GM18867 (cell line): ENCODE results near the gene BORCS6.

Experiments
- ATAC-seq: cut with Tn5 transposase; IDR thresholded peaks from one replicate; pipeline ENCODE4 v1.9.1; 2021; ENCODE audit warnings: mild to moderate bottlenecking, moderate library complexity; ENCODE audit not compliant: unreplicated experiment

BORCS6 gene

GRCh38 chr17:8155996-8156245, 34.1 kb downstream of the BORCS6 start:
- ATAC-seq = no peak

- no peak for ATAC-seq
Measured at GRCh38 chr17:8155231-8155995, 34.6 kb downstream of the BORCS6 start.

DNA sequence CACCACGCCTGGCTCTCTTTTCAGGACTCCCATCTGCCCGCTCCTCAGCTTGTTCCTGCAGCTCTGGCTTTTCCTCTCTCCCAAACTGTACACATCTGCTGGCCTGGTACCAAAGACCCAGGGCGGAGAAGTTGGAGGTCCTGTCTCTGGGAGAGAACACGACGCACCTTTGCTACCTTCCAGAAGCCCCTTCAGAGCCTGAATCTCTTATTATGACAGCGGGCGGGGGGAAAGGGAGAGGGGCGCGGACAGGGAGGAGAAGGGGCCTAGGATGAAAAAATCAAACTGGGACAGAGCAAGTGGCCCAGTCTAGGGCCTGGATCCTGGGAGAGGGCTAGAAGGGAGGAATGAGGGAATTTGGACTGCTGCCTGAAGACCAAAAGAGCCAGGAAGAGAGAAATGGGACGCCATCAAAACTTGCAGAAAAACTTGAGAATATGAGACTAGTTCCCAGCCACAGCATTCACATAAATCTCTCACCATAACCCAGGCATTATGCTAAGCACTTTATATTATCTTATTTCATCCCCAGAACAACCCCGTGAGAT, 35.3 kb downstream of the BORCS6 start:
- no peak for ATAC-seq

DNA sequence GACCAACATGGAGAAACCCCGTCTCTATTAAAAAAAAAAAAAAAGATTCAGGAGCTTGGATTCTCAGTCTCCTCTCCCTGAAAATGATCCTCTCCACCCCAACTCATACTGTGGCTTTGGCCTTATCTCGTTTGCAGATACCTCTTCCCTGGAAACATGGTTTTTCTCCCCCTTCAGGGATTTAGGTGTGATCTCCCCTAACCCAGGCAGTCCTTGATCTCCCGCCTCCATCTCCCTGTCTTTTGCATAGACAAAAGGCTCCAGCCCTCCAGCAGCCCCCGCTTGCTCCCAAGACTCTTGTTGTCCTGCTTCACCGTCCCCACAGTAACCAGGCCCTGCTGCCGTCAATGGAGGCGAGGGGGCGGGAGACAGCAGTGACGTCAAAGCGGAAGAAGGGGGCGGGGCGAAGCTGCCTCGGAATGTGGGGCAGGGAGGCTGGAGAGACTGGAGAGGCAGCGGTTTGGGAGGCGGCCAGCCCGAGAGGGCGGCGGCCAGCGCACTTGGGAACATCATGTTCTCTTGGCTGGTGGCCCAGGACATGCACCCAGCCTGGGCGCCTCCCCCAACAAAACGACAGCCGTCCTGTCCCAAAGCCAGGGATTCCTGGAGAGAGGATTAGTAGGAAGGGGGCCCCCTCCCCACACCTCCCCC, 35.9 kb downstream of the BORCS6 start:
- no peak for ATAC-seq

GRCh38 chr17:8153525-8153956, 36.4 kb downstream of the BORCS6 start:
- ATAC-seq = no peak

DNA sequence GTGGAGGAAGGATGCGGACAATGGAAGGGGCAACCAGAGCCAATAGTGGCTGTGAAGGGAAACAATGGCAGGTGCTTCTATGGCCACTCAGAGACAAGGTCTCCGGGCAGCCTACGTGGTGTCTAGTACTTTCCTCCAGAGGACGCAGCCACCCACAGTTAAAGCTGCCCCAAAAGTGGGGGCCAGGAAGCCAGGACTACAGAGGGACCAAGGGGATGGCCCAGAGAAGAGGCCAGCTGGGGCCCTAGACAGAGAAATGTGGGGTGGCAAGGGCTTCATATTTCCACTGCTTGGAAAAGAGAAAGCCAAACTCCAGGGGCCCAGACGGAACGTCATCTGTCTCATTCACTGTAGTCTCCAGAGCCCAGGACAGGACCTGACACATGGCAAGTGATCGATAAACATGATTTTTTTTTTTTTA, 36.9 kb downstream of the BORCS6 start:
- no peak for ATAC-seq

DNA sequence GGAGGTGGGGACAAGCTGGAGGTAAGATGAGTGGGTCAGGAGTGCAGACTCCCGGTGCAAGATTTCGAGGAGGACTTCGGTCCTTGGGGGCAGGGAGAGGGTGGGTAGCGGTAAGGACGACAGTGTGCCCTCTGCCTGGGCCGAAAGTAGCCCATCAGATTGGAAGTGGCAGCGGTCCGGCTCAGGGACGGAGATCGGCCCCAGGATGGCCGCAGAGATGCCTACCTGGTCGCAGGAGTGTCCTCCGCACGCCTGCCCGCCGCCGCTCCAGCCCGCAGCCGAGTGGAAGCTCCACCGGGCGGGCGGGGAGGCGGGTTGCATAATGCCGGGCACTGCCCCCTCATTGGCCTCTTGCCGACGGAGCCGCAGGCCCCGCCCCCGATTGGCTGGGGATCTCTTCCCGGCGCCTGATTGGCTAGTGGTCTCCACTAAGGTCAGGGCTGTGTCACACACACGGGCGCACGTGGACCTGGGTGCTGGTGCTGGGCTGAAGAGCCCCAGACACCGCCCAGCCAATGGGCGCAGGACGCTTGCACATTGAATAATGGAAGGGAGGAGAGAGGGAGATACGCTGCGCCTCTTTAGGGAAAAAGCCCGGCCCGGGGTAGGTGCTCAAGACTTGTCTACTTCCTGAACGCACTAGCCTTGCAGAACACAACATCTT, 37.7 kb downstream of the BORCS6 start, which contains the start of gene PER1:
PER1 (minus strand) TSS at position 293 of the 664 bp plus-strand sequence. CDS start 1,698 bp downstream, outside the sequence.
- no peak for ATAC-seq

DNA sequence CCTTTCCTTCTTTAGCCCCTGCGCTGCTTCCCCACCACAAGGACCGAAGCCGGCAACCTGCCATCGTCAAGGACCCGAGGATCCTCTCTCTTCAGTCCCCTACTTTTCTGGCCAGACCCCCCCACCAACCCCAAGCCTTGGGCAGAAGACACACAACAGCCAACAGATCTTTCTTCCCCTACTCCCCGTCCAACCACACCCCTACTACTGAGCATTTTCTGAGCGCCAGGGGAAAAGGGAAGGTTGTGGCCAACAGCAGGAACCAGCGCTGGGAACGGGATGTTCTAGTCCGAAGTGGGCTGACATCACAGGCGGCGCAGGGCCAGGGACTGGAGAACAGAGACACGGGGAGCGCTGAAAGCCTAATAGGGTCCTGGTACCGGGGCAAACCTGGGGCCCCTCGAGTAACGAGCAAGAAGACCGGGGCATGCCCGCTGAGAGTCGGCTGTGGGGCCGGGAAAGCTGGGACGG, 38.3 kb downstream of the BORCS6 start:
- ATAC-seq = no peak

- ATAC-seq = peak; percentile 48
Measured at GRCh38 chr17:8151120-8151640, 38.8 kb downstream of the BORCS6 start.

- no peak for ATAC-seq
Measured at GRCh38 chr17:8150194-8151119, 39.5 kb downstream of the BORCS6 start.

GRCh38 chr17:8149419-8150193, 40.4 kb downstream of the BORCS6 start:
- no peak for ATAC-seq

GRCh38 chr17:8148560-8148959, 41.4 kb downstream of the BORCS6 start:
- ATAC-seq = no peak

DNA sequence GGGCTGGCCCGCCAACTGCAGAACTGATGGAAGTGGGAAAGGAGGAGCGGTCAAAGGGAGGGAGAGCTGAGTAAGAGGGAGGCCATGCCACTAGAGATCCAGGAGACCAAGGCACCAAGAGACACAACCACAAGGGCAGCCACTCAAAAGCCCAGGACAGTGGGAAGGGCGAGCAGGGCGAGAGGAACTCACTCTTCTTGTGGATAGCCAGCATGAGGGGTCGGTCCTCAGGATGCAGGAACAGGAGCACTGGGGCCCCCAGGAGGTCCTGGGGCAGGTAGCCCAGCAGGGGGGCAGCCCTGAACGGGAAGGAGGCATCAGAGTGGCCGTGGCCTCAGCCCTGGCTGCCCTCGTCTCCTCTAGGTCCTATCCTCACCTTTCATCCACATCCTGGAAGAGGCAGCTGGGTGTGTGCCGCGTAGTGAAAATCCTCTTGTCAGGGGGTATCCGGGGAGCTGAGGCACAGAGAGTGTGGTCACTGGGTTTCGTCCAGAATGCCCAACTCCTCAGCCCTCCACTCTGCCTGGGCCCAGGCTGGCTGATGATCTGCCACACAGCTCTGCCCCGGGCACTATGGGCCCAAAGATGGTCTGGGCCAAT, 42.1 kb downstream of the BORCS6 start:
- no peak for ATAC-seq

DNA sequence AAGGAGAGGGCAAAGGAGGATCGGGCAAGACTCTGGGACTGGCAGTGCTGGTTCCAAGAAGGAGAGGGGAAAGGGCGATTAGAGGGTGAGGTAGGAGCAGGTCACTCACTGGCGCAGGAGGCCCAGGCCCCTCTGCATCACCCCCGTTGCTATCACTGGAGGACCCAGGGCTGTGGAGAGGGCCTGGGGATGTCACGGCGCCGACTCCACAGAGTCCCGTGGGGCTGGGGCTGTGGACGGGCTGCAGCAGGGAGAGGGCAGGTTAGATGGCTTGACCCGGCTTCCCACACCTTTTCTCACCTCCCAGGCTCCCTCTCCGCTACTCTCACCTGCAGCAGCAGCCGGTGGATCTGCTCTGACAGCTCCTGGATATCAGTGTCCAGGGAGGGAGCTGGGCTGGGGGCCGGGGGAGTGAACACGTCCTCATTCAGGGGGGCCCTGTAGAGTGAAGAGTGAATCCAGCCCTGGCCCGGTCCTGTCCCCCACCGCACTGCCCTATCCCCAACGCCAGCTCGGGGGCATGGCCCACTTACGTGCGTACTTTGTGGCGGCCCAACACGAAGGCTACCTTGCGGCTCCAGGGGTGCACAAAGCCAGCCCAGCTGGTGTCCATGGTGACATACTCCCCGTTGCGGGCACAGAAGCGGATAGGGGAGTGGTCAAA, 42.7 kb downstream of the BORCS6 start:
- no peak for ATAC-seq

DNA sequence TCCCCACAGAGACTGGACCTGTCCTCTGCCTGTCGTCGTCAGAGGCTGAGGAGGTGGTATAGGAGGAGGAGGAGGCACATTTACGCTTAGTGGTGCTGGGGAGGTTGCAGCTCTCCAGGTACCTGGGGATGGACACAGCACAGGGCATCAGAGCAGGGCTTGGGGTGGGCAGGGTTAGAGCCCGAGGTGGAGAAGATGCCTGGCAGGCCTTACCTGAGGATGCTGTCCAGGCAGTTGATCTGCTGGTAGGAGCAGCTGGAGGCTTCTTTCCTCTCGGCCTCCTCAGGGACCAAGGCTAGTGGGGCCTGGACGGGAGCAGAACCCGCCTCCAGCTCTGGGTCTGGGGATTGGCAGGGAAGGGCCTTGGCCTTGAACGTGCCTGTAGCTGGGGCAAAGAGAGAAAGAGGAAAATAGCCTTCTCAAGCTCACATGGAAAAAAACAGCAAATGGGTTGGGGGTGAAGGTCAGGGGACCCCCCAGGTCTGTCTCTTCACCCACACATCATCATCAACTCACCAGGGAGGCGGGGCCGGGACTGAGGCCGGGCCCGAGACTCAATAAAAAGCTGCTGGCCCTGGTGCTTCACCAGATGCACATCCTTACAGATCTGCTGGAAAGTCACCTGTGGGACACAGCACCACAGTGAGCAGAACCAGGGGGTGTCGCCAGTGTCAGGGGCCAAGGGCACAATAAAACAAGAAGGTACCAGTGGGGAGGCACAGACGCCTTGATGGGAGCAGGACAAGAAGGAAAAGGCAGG, 43.4 kb downstream of the BORCS6 start:
- no peak for ATAC-seq

DNA sequence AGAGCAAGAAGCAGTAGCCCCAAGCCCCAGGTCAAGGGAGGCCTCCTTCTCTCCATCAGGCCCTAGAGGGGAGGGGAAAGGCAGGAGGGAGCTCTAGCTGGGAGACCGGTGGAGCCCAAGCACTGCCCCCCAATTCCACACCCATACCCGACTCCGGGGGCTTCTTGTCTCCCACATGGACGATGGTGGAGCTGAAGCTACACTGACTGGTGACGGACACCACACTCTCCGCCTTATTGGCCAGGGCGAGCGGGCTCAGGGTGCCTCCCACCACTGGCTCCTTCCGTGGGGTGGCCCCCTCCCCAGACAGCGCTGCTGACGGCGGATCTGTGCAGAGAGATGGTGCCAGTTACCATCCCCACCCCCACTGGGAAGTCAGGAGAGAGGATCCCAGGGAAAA, 44.2 kb downstream of the BORCS6 start:
- no peak for ATAC-seq

DNA sequence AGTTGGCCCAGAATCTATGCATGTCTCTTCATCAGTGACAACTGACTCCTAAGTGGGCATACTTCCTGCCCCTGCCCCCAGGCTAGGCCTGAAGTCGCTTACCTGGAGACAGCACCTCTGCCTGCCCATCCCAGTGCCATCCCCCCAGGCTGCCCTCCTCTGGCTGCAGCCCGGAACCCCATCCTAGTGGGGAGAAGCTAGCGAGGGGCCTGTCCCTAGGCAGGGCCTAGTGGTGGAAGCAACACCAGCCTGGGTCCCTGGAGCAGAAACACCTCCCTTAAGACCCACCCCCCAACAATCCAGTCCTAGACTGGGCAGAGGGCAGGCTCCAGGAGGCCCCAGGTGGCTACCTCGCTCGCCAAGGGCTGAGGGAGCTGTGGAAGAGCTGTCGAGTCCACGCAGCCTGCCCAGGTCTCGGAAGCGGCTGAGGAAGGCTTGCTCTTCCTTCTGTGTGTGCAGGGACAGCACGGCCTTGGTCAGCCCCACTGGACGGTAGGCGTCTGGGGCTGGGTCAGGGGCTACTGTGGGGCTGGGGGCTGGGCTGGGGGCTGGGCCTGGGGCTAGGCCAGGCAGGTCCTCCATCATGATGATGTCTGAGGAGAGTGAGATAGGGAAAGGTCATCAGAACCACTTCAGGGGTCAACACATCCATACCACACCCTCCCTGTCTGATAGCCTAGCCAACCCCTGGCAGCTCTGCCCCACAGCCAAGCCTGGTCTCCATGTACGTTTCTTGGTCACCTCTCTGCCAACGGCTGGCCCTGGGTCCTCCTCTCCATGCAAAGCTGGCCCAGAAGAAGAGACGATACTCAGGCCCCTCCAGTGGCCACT, 45.4 kb downstream of the BORCS6 start:
- ATAC-seq = no peak
